ENCODE measurements around the gene HOXB5.

The HOXB5 gene

GRCh38 chr17:48571826-48572417, 21.7 kb downstream of the HOXB5 start:
- no peak for DNase-seq (ENCODE audit: low read depth)

DNA sequence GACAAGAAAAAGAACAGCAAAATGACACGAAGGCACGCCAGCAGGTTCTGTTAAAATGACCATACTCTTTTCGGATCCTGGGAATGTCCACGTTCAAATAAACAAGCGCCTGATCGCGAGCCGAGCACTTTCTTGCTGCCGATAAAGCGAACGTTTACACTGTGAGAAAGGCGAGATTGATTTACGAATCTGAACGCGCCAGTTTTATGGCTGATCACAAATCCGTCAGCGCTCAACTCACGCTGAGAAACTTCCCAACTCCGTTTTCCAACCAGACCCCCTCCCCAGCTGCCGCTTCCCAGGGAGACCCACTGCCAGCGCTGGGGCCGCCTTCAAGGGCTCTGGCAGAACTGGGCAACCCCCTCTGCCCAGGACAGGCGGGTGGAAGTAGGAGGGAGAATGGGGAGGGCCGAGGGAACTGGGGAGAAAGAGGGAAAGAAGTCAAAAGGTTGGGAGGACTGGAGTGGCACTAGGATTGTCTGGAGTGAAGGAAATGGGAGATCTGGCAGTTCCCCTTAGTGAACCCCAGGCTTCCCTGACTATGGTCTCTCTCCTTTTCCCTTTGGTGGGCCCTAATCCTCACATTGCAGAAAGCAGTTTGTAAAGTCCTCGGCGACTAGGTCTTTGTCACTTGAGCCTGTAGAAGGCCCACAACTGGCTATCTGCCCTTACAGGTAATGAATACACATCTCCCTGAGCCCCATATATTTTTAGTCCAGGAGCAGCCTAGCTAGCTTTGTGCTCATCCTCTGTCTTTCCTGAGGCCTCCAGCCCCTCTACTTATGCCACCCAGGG, 22.4 kb downstream of the HOXB5 start:
- no peak for DNase-seq (ENCODE audit: low read depth)

DNA sequence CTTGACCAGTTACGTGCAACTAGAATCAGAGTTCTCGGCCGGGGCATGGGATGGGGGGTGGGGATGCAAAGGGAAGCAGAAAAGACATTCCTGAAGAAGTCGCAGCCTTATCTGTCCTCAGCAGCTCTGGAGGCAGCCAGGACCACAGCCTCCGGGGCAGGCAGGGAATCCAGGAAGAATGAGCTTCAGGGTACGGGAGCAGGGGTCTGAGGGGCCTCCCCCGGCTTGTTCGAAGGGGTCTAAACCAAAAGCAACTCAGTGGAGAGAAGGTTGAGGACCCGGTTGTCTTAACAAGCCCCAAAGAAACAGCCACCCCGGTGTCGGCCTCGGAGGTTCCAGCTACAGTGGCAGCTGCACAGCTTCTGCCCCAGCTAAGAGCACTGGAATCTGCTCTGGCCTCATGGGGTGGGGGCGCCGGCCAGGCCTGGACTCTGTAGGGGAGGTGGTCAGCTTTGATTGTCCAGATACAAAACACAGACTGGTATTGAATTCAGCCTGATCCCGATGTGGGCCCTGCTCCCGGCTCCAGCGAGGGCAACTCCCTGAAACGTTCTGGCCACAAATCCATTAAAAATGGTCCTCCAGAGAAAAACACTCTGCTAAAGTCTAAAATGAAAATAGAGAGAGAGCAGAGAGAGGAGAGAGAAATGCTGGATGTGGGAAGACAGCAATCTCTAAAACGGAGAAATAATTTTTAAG, 23.1 kb downstream of the HOXB5 start:
- DNase-seq (ENCODE audit: low read depth) = no peak

- DNase-seq (ENCODE audit: low read depth) = no peak
These were observed 23.8 kb downstream of the HOXB5 start for GRCh38 chr17:48569674-48570324.

DNA sequence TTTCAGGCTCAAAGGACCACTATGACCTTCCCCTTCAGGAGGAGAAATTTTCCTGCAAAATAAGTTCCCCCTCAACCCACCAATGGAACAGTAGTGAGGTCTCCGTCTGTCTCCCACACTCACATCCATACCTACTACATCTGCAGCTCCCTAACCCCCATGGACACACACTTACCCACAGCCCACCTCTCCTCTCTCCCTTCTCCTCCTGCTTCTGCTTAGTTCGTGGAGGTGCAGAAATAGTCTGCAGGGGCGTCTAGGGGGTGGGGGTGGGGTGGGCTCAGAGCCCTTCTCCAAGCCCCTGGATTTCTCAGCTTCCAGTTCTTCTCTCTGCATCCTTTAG, 24.4 kb downstream of the HOXB5 start:
- DNase-seq (ENCODE audit: low read depth) = no peak

- DNase-seq (ENCODE audit: low read depth) = no peak
These were observed 24.9 kb downstream of the HOXB5 start for GRCh38 chr17:48568499-48569239.

DNA sequence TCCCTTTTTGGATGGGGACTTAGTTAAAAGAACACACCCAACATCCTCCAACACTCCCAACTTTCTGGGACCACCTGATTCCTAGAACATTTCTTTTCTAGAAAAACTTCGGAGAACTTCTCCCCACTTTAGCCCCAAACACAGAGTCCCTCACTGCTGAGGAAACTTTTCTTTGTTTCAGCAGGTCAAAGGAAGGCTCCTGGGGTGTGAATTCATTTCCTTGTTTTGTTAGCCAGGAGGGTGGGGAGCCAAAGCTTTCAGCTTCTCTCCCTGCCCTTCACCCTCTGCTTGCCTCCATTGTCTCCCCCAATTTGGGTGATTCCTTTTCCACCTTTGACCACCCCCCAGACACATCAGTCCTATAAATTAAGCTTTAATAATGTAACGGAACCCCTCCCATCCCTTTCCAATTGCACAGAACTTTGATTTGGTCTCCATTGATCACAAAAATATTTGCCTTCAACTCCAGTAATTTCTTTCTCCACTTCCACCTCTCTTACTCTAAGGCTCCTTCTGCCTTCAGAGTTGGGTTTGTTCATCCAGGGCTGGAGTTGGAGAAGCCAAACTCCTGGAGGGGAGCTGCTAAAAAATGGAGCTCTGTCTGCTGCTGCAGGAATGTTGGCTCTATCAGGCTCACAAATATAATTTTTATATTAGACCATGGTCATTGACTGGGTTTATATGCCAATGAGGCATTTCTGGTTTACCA, 25.8 kb downstream of the HOXB5 start:
- no peak for DNase-seq (ENCODE audit: low read depth)

- no peak for DNase-seq (ENCODE audit: low read depth)
These were observed 26.4 kb downstream of the HOXB5 start for GRCh38 chr17:48567209-48567608.

- no peak for DNase-seq (ENCODE audit: low read depth)
These were observed 26.9 kb downstream of the HOXB5 start for GRCh38 chr17:48566717-48567116.

DNA sequence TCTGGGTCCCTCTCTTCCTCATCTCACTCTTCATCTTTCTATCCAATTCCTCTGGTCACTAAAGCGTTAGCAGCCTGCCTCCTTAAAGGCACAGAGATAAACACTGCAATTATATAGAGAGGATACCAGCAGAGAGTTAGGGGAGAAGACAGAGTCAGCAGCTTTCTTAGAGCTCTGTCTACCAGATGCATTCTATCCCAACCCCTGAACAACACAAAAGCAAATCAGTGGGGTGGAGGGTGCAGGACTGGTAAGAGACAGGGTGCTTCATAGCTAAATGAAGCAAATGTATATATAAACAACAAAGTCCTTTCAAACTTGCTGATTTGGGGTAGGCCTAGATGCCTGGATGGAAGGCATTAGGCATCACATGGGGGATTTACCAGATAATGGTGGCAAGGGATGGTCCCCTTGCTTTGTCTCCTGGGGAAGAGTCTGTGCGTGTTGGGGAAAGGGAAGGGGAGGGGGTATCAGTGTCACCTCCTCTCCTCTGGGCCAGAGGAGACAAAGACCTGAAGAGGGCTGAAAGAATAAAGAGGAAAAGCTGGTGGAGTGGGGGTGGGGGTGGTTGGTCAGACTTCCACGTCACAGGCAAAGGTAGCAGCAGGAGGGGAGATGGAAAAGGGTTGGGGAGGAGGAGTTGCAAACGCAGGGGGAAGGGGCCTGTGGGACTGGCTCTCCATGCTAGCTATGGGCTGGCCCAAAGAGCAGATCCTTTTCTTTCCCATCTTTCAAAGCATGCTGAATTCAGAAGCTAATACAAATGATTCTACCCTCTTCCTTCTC, 27.5 kb downstream of the HOXB5 start:
- DNase-seq (ENCODE audit: low read depth) = no peak

DNA sequence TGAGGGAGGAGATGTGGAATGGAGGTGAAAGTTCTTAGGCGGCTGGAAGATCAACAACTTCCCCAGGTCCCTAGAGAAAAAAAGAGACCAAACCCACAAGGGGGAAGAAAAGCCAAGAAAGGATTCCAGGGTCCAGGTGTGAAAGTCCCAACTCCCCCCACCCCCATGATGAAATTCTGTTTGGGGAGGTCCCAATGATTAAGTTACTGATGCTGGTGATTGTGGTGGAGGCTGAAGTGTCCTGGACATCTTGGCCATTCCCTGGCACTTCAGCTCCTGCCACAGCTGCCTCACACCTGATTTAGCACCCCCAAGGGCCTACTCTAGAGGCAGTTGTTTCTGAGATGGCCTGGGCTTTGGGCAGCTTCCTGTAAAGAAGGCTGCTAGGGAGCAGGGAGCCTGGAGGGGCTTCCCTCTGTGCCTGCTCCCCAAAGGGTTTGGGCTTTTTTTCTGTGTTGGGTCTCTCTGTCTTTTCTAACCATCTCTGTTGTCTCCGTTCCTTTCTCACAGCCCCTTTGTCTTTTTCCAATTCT, 28.5 kb downstream of the HOXB5 start:
- DNase-seq (ENCODE audit: low read depth) = no peak

- no peak for DNase-seq (ENCODE audit: low read depth)
These were observed 29.2 kb downstream of the HOXB5 start for GRCh38 chr17:48564188-48565021.

DNA sequence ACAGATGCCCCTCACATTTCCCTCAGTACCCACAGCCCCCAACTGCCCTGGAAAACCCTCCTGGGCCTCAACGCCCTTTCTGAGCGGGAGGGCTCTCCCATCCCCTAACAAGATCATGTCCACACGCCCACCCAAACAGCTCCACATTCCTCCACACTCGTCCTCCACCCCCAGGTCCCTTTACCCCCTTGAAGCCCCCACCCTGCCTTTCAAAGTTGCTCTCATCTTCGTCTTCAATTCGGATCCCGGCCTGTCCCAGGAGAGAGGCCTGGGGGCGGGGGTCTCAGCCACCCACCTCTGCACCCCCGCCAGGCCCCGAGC, 29.8 kb downstream of the HOXB5 start:
- no peak for DNase-seq (ENCODE audit: low read depth)

DNA sequence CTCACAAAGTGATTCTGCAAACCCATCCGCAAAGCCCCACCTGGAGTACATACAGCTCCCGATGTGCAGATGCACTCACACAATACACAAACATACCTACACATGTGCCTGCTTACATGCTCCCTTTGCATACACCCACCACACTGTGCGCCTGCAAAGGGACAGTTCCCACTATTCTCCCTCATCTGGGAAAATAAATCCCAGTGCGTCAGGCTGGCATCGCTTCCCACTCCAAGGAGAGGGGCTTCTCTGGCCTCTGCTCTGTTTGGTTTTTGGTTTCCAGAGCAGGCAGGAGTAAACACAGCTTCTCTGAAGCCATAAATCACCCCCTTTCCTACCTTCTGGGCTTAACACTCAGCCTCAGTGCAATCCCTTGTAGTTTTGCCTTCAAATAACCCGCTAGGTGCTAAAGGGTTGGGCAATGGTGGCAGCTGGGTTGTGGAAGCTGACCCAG, 30.2 kb downstream of the HOXB5 start:
- no peak for DNase-seq (ENCODE audit: low read depth)

DNA sequence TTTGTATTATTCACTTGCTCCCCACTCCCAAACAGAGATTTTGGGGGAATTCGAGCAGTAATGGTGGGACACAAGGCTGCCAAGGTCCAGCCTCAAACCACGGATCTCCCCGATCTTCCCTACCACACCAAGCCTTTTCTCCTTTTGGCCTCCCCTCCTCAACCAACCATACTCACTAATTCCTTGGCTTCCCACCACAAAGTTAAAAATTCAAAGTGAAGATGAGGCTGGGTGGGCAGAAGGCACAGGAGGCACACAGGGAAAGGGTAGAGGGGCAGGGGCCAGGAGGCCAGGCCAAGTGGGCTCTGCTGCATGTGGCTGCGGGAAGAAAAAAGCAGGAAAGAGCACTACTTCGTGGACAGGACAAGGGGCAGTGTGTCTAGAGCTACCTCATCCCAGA, 30.6 kb downstream of the HOXB5 start:
- DNase-seq (ENCODE audit: low read depth) = no peak

DNA sequence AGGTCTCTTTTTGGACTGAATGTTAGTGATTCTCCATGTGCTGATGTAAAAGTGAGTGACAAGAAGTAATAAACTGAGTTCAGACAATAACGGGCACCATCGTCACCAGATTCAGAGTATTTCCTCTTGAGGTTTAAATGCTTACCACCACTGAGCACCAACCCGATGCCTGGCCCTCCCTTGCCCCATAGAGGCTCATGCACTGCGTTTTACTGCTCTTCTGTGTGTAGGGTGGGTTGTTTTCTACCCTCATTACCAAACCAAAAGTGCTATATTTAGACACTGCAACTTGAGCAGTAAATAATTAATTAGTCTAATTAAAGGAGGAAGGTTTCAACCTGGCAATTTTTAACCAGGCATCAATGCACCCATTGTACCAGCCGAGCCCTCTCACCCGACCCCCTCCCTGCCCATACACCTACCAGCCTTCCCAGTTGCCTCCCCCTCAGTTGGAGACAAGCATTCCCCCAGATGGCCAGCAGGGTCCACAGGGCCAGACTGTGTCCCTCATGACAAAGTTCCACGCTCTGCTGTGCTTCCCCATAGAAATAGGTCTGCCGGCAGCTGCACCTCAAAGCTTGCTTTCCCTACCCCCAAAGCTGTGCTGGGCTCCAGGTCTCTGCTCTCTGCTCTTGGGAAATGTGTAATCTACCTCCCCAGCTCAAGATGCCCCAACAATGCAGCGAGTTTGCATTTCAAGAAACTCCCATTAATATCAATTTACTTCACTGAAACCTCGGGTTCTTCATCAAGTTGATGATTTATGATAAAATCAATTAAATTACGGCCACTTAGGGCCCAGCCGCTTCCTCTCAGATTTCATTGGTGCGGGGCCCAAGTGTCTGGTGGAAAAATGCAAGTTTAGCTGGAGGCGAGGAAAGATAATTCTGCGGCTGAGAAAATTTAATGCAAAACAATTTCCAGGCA, 31.4 kb downstream of the HOXB5 start:
- no peak for DNase-seq (ENCODE audit: low read depth)

GRCh38 chr17:48559840-48560817, 33.5 kb downstream of the HOXB5 start:
- DNase-seq (ENCODE audit: low read depth) = no peak

Measured in stimulated activated CD8-positive, alpha-beta memory T cell treated with anti-CD3 and anti-CD28 coated beads, Interleukin-12 subunit alpha, Interleukin-12 subunit beta, amount 100 ng/mL, for 4 hours (primary cell).